ENCODE data around the gene ARHGAP26. TPM values are rescaled to one million over a fixed set of nuclear protein-coding genes. Genes with fewer than 3 reads are reported as not detected.

ARHGAP26 gene, protein sequence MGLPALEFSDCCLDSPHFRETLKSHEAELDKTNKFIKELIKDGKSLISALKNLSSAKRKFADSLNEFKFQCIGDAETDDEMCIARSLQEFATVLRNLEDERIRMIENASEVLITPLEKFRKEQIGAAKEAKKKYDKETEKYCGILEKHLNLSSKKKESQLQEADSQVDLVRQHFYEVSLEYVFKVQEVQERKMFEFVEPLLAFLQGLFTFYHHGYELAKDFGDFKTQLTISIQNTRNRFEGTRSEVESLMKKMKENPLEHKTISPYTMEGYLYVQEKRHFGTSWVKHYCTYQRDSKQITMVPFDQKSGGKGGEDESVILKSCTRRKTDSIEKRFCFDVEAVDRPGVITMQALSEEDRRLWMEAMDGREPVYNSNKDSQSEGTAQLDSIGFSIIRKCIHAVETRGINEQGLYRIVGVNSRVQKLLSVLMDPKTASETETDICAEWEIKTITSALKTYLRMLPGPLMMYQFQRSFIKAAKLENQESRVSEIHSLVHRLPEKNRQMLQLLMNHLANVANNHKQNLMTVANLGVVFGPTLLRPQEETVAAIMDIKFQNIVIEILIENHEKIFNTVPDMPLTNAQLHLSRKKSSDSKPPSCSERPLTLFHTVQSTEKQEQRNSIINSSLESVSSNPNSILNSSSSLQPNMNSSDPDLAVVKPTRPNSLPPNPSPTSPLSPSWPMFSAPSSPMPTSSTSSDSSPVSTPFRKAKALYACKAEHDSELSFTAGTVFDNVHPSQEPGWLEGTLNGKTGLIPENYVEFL
- total RNA-seq = 6.3 and 9.1 TPM in 2 replicates

DNA sequence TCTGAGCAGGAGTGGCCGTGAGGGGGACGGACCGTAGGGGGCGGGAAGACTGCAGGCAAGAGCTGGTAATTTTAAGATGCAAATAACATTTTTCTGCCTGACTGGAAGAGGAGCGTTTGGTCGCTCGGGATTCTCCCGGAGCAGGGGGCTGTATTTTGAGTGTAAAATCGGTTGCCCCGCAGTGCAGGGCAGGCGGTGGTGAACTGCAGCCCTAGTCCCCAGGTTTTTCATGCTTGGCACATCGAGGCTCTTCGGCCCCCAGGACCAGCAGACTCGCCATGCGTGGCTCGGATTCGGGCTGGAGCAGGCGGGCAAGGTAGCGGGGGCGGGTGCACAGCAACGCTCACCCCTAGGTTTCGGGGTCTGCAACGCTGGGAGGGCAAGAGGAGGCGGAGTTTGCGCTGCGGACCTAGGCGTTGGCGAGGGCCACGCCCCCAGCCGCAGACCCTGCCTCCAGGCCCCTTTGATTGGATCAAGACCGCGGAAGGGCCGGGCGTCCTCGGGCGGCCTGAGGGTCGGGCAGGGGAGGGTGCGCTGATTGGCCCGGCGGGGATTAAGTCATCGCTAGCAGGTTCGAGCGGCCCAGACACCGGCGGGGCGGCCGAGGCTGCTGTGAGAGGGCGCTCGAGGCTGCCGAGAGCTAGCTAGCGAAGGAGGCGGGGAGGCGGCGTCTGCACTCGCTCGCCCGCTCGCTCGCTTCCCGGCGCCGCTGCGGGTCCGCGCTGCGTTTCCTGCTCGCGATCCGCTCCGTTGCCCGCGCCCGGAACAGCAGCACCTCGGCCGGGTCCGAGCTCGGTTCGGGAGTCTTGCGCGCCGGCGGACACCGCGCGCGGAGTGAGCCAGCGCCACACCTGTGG is at the start of gene ARHGAP26:
Gene ARHGAP26 (plus strand): TSS at position 585 of the 857 bp plus-strand sequence. CDS start 385 bp downstream, outside the sequence.

Other genes with a start within 250 kb of the ARHGAP26 start
- 0.54 TPM in 1 of 2 replicates, not detected in the other for gene FGF1, start 84.3 kb upstream of the ARHGAP26 start, total RNA-seq

All from placental epithelial cell (primary cell).